Caco-2 (cell line): Measurements from ENCODE around the gene KLHL14. TPM values are rescaled to one million over a fixed set of nuclear protein-coding genes. Genes with fewer than 3 reads are reported as not detected.

Source experiments
- BruUV-seq: library from RNA; stranded (reverse); fragments of 400-500 nt; replicated peaks from 2 replicates; lab custom pipeline; 2021; lab: Mats Ljungman, UMichigan
- CTCF ChIA-PET: fragments of 300-600 bp; sonication (Branson Sonifier 250); formaldehyde crosslinking; loops from one replicate; lab custom pipeline; 2022; ENCODE audit warnings: antibody characterized with exemption; lab: Charles Lee
- POLR2A ChIA-PET: fragments of 300-600 bp; sonication (Branson Sonifier 250); formaldehyde crosslinking; loops from one replicate; lab custom pipeline; 2022; ENCODE audit warnings: antibody characterized with exemption; lab: Charles Lee
- DNase-seq, 2 experiments: peaks; one replicate each; pipeline versions ENCODE4 v3.0.0 to v3.0.0-alpha.2; 2020 to 2022
- H3K27me3 ChIP-seq: replicated peaks from 2 replicates; pipeline ENCODE4 v1.6.0; 2011; ENCODE audit warnings: low read length; ENCODE audit not compliant: control insufficient read depth, insufficient read depth
- H3K36me3 ChIP-seq: 2 replicates; pipeline ENCODE4 v1.5.1; 2011; ENCODE audit warnings: low read length; ENCODE audit not compliant: control insufficient read depth, insufficient read depth
- H3K4me1 ChIP-seq: fragments of 250-450 bp; sonication (Bioruptor Pico); 2 replicates; pipeline ENCODE4 v1.5.1; 2020; ENCODE audit warnings: mild to moderate bottlenecking
- H3K4me3 ChIP-seq: 2 replicates; pipeline ENCODE4 v1.5.1; 2011; ENCODE audit warnings: low read depth, mild to moderate bottlenecking, control low read depth, low read length
- H3K9me3 ChIP-seq: fragments of 250-450 bp; sonication (Bioruptor Pico); 2 replicates; pipeline ENCODE4 v1.5.1; 2020; ENCODE audit warnings: mild to moderate bottlenecking, moderate library complexity
- H3K27ac Mint-ChIP-seq: one replicate; pipeline ENCODE4 v1.8.0; 2022; ENCODE audit warnings: mixed read lengths; ENCODE audit not compliant: unreplicated experiment
- H3K27me3 Mint-ChIP-seq: one replicate; pipeline ENCODE4 v1.8.0; 2022; ENCODE audit warnings: mixed read lengths; ENCODE audit not compliant: insufficient read depth, unreplicated experiment
- H3K36me3 Mint-ChIP-seq: one replicate; pipeline ENCODE4 v1.8.0; 2022; ENCODE audit warnings: mild to moderate bottlenecking, mixed read lengths; ENCODE audit not compliant: insufficient read depth, unreplicated experiment
- H3K4me1 Mint-ChIP-seq: one replicate; pipeline ENCODE4 v1.8.0; 2022; ENCODE audit warnings: low read depth, mixed read lengths; ENCODE audit not compliant: unreplicated experiment
- H3K4me3 Mint-ChIP-seq: one replicate; pipeline ENCODE4 v1.8.0; 2022; ENCODE audit warnings: mild to moderate bottlenecking, moderate library complexity, mixed read lengths; ENCODE audit not compliant: unreplicated experiment
- H3K9me3 Mint-ChIP-seq: one replicate; pipeline ENCODE4 v1.8.0; 2022; ENCODE audit warnings: mixed read lengths; ENCODE audit not compliant: unreplicated experiment
- intact Hi-C: fragments of 100-400 bp; cut with micrococcal nuclease; formaldehyde crosslinking; loops from one replicate; pipeline ENCODE4 v1.10.0; 2022; ENCODE audit not compliant: unreplicated experiment
- total RNA-seq: library from RNA; stranded (reverse); gene quantifications from 2 replicates; pipeline ENCODE4 v1.2.3, GENCODE V29; 2022
- TF ChIP-seq, protein P1 (sequence below), 2 experiments: fragments of 200-600 bp in 1 of 2; IDR thresholded peaks; 1 replicate in 1 of 2; 2 replicates in 1 of 2; pipeline versions ENCODE4 v1.5.1 to v1.8.0; 2011 to 2022; ENCODE audit warnings: antibody characterized with exemption in 1 of 2, control low read depth in 1 of 2, inconsistent platforms in 1 of 2, low read depth in 1 of 2, low read length in 1 of 2, mild to moderate bottlenecking in 1 of 2, moderate library complexity in 1 of 2; ENCODE audit not compliant: insufficient read depth in 1 of 2, severe bottlenecking in 1 of 2, unreplicated experiment in 1 of 2

Gene KLHL14
- total RNA-seq, 1 experiment from 2014 or later: not detected

DNA sequence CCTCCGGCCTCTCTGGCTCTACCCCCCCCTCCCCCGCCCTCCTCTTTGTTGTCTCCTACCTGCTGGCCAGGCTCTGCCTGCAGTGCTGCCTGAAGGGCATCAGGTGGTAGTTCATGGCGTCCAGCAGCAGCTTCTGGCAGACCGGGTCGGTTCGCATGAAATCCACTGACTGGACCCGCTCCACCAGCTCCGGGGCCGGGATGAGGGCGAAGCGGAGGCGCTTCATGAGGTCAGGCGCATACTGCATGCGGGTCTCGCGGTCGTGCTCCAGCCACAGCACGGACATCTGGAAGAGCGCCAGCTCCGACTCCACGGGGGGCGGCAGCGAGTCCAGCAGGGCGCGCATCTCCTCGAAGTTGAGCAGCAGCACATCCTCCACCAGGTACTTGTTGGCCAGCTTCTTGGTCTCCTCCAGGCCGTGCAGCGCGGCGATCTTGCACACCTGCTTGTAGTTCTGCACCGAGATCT, 3.2 kb downstream of the KLHL14 start:
- CTCF ChIA-PET: no interaction called here
- Mint-ChIP-seq H3K9me3 (no peaks in the 10 kb centered on the region), H3K4me1 (no peaks in the 10 kb centered on the region), H3K36me3 (no peaks in the 10 kb centered on the region), H3K4me3 (no peak overlapping the region), H3K27me3 (peaks cover 16% of the 10 kb centered on the region), H3K27ac (no peak overlapping the region)
- Histone ChIP-seq H3K27me3 (no peaks in the 10 kb centered on the region; the same call in 1 of the 2 replicates), H3K4me3 (no peak overlapping the region), H3K9me3 (no peaks in the 10 kb centered on the region), H3K4me1 (no peaks in the 10 kb centered on the region), H3K36me3 (no peaks in the 10 kb centered on the region)
- no TSS peak for BruUV-seq
- POLR2A ChIA-PET: no interaction called here
- intact Hi-C loops: no loop called here
- no peak for DNase-seq
- TF ChIP-seq, protein P1, sequence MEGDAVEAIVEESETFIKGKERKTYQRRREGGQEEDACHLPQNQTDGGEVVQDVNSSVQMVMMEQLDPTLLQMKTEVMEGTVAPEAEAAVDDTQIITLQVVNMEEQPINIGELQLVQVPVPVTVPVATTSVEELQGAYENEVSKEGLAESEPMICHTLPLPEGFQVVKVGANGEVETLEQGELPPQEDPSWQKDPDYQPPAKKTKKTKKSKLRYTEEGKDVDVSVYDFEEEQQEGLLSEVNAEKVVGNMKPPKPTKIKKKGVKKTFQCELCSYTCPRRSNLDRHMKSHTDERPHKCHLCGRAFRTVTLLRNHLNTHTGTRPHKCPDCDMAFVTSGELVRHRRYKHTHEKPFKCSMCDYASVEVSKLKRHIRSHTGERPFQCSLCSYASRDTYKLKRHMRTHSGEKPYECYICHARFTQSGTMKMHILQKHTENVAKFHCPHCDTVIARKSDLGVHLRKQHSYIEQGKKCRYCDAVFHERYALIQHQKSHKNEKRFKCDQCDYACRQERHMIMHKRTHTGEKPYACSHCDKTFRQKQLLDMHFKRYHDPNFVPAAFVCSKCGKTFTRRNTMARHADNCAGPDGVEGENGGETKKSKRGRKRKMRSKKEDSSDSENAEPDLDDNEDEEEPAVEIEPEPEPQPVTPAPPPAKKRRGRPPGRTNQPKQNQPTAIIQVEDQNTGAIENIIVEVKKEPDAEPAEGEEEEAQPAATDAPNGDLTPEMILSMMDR (IDR thresholded peaks at IDR 0.05; ENCODE audit: insufficient read depth in 1 of 2, low read depth in 1 of 2, low read length in 1 of 2, severe bottlenecking in 1 of 2, unreplicated experiment in 1 of 2): no peak

DNA sequence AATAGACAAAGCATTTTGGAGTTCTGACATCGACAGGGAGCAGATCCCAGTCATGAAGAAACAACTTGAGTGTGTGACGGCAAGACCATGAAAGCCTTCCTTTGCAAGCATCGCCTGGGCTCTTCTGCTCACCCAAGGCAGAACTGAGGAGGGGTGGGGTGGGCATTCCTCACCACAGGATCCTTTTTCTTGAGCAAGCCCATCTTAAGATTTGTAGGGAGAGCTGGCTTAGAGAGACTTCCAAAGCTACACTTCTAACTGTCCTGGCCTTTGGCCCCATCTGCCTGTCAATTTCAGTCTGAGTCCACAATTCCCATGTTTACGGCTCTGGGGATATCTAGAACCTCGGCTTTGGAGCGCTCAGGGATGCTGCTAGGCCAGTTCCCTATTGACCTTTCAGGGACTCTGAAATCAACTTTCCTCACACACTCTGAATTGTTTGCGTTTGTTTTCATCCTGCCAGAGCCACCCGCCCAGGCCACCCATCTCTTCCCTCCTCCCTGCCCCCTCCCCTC, 3.7 kb downstream of the KLHL14 start:
- TF ChIP-seq, protein P1 (IDR thresholded peaks at IDR 0.05; ENCODE audit: insufficient read depth in 1 of 2, low read depth in 1 of 2, low read length in 1 of 2, severe bottlenecking in 1 of 2, unreplicated experiment in 1 of 2): no peak
- H3K4me1 ChIP-seq: no peaks in the 10 kb centered on the region
- H3K4me3 Mint-ChIP-seq: no peak overlapping the region
- H3K27ac Mint-ChIP-seq: no peak overlapping the region
- no peaks in the 10 kb centered on the region; the same call in 1 of the 2 replicates for H3K27me3 ChIP-seq
- ChIA-PET POLR2A (no interaction called here), CTCF (no interaction called here)
- H3K9me3 ChIP-seq: no peaks in the 10 kb centered on the region
- no peaks in the 10 kb centered on the region for H3K4me1 Mint-ChIP-seq
- peaks cover 16% of the 10 kb centered on the region for H3K27me3 Mint-ChIP-seq
- H3K36me3 ChIP-seq: no peaks in the 10 kb centered on the region
- no peaks in the 10 kb centered on the region for H3K36me3 Mint-ChIP-seq
- no peak overlapping the region for H3K4me3 ChIP-seq
- H3K9me3 Mint-ChIP-seq: no peaks in the 10 kb centered on the region
- no TSS peak for BruUV-seq
- intact Hi-C loops: no loop called here
- DNase-seq: no peak

DNA sequence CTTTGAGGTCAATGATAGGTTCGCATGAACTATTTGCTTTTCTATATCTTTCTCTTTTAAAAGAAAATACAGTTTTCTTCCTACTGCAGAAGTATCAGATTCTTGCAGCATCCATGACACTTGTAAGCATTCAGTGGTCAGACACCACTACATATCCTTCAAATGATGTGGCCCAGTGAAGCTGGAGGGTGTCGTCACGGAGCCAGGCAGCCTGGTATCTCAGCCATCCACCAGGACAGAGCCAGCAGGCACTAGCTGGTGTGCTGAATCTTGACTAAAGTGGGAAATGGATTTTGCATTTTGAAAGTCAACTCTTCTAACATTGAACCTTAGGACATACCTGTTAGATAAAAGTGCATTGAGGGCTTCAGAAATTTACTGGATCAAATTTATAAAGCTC, 5.4 kb downstream of the KLHL14 start:
- no peak overlapping the region for H3K27ac Mint-ChIP-seq
- peaks cover 8% of the 10 kb centered on the region for H3K27me3 Mint-ChIP-seq
- Histone ChIP-seq H3K27me3 (no peaks in the 10 kb centered on the region), H3K4me1 (no peaks in the 10 kb centered on the region), H3K4me3 (no peak overlapping the region), H3K9me3 (no peaks in the 10 kb centered on the region), H3K36me3 (no peaks in the 10 kb centered on the region)
- POLR2A ChIA-PET: no interaction called here
- CTCF ChIA-PET: no interaction called here
- DNase-seq: no peak
- TF ChIP-seq, protein P1 (IDR thresholded peaks at IDR 0.05; ENCODE audit: insufficient read depth in 1 of 2, low read depth in 1 of 2, low read length in 1 of 2, severe bottlenecking in 1 of 2, unreplicated experiment in 1 of 2): no peak
- no TSS peak for BruUV-seq
- H3K4me1 Mint-ChIP-seq: no peaks in the 10 kb centered on the region
- no peak overlapping the region for H3K4me3 Mint-ChIP-seq
- intact Hi-C loops: no loop called here
- no peaks in the 10 kb centered on the region for H3K36me3 Mint-ChIP-seq
- no peaks in the 10 kb centered on the region for H3K9me3 Mint-ChIP-seq
